Testis (tissue), 2 donors: ENCODE measurements around the gene FBXO31.

Experiments
- POLR2A ChIP-seq: fragments of 450-650 bp; IDR thresholded peaks from one replicate; pipeline ENCODE4 v1.6.1; 2017; ENCODE audit warnings: antibody characterized with exemption, mild to moderate bottlenecking, moderate library complexity
- TF ChIP-seq, protein P1 (sequence below), 3 experiments: fragments of 450-650 bp in 2 of 3; fragments of 200-600 bp in 1 of 3; sonication (generic) in 1 of 3; IDR thresholded peaks; one replicate each; pipeline ENCODE4 v1.5.1; 2016 to 2019; ENCODE audit warnings: antibody characterized with exemption in 3 of 3, mild to moderate bottlenecking in 2 of 3, moderate library complexity in 1 of 3

DNA sequence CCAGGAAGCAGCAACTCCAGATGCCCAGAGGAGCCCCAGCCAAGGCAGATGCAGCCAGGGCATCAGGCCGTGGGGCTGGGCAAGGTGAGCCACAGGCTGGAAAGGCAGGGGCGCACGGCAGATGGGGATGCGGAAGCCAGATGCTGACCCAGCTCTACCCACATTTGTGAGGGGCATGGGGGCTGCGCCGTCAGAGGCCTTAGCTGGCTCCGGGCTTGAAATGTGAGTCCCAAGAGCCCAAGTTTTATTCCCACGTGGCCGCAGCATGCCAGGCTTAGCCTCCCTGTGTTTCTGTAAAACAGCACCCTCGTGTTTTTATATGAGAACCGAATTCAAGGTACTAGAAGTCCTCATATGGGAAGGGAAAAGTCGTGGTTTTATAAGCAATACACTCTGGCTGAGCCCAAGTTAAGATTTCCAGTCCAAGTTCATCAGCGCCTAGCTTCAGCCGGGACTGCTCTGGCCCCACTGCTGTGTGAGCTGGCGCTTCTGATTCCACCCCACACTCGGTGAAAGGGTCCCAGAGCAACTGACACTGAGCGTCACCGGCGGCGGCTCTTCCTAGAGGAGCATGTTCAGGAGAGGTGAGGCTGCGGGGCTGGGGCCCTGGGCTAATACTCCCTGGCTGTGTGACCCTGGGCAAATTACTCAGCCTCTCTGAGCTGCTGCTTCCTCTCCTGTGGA lies 59.7 kb downstream of the FBXO31 start:
- TF ChIP-seq, protein P1, sequence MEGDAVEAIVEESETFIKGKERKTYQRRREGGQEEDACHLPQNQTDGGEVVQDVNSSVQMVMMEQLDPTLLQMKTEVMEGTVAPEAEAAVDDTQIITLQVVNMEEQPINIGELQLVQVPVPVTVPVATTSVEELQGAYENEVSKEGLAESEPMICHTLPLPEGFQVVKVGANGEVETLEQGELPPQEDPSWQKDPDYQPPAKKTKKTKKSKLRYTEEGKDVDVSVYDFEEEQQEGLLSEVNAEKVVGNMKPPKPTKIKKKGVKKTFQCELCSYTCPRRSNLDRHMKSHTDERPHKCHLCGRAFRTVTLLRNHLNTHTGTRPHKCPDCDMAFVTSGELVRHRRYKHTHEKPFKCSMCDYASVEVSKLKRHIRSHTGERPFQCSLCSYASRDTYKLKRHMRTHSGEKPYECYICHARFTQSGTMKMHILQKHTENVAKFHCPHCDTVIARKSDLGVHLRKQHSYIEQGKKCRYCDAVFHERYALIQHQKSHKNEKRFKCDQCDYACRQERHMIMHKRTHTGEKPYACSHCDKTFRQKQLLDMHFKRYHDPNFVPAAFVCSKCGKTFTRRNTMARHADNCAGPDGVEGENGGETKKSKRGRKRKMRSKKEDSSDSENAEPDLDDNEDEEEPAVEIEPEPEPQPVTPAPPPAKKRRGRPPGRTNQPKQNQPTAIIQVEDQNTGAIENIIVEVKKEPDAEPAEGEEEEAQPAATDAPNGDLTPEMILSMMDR (IDR thresholded peaks at IDR 0.05), result no peak
- no peak for TF ChIP-seq POLR2A
